DOHH2 (cell line): ENCODE measurements around the gene CHRND.

ENCODE experiments used
- H3F3A ChIP-seq: fragments of 200-600 bp; sonication (generic), shearing (Covaris generic); 2 replicates; pipeline ENCODE4 v1.6.0; 2016; ENCODE audit warnings: antibody characterized with exemption, mild to moderate bottlenecking; ENCODE audit not compliant: control insufficient read depth, insufficient read depth
- H3K27ac ChIP-seq: fragments of 200-600 bp; sonication (generic); 2 replicates; pipeline ENCODE4 v1.5.1; 2014; ENCODE audit warnings: low read depth, mild to moderate bottlenecking, low read length, moderate library complexity
- H3K27me3 ChIP-seq: fragments of 200-600 bp; sonication (generic); 2 replicates; pipeline ENCODE4 v1.6.1; 2014; ENCODE audit warnings: mild to moderate bottlenecking, low read length, mixed read lengths; ENCODE audit not compliant: control insufficient read depth
- H3K36me3 ChIP-seq: fragments of 200-600 bp; sonication (generic); 2 replicates; pipeline ENCODE4 v1.6.1; 2014; ENCODE audit warnings: mild to moderate bottlenecking, low read length, moderate library complexity, mixed read lengths; ENCODE audit not compliant: control insufficient read depth
- H3K4me1 ChIP-seq: fragments of 200-600 bp; sonication (generic); 2 replicates; pipeline ENCODE4 v1.6.1; 2014; ENCODE audit warnings: mild to moderate bottlenecking, low read length, mixed read lengths; ENCODE audit not compliant: control insufficient read depth
- H3K4me2 ChIP-seq: fragments of 200-600 bp; sonication (generic); 2 replicates; pipeline ENCODE4 v1.6.0; 2014; ENCODE audit warnings: mild to moderate bottlenecking, low read length, moderate library complexity
- H3K4me3 ChIP-seq: fragments of 200-600 bp; sonication (generic); 2 replicates; pipeline ENCODE4 v1.5.1; 2014; ENCODE audit warnings: mild to moderate bottlenecking, low read length, mixed read lengths
- H3K79me2 ChIP-seq: fragments of 200-600 bp; sonication (generic); 2 replicates; pipeline ENCODE4 v1.6.1; 2014; ENCODE audit warnings: mild to moderate bottlenecking, low read length, mixed read lengths; ENCODE audit not compliant: control insufficient read depth
- H3K9me2 ChIP-seq: fragments of 200-600 bp; sonication (generic); replicated peaks from 2 replicates; pipeline ENCODE4 v1.6.1; 2014; ENCODE audit warnings: mild to moderate bottlenecking, low read length, mixed read lengths; ENCODE audit not compliant: control insufficient read depth
- H3K9me3 ChIP-seq: fragments of 200-600 bp; sonication (generic); 2 replicates; pipeline ENCODE4 v1.6.1; 2014; ENCODE audit warnings: antibody characterized with exemption, low read length, mixed read lengths; ENCODE audit not compliant: control insufficient read depth, insufficient read depth
- H4K20me1 ChIP-seq: fragments of 200-600 bp; sonication (generic); 2 replicates; pipeline ENCODE4 v1.6.0; 2014; ENCODE audit warnings: low read depth, mild to moderate bottlenecking, antibody characterized with exemption, low read length, moderate library complexity; ENCODE audit not compliant: control insufficient read depth, insufficient read depth
- EZH2phosphoT487 ChIP-seq: fragments of 200-600 bp; sonication (generic); IDR thresholded peaks from 2 replicates; pipeline ENCODE4 v1.6.1; 2017; ENCODE audit warnings: borderline replicate concordance, mild to moderate bottlenecking, antibody characterized with exemption, low read length, moderate library complexity, mixed read lengths
- TF ChIP-seq, protein P1 (sequence below): fragments of 200-600 bp; sonication (generic); IDR thresholded peaks from one replicate; pipeline ENCODE4 v1.5.1; 2014; ENCODE audit warnings: antibody characterized with exemption, mild to moderate bottlenecking, low read depth, low read length; ENCODE audit not compliant: poor library complexity, severe bottlenecking

CHRND gene

DNA sequence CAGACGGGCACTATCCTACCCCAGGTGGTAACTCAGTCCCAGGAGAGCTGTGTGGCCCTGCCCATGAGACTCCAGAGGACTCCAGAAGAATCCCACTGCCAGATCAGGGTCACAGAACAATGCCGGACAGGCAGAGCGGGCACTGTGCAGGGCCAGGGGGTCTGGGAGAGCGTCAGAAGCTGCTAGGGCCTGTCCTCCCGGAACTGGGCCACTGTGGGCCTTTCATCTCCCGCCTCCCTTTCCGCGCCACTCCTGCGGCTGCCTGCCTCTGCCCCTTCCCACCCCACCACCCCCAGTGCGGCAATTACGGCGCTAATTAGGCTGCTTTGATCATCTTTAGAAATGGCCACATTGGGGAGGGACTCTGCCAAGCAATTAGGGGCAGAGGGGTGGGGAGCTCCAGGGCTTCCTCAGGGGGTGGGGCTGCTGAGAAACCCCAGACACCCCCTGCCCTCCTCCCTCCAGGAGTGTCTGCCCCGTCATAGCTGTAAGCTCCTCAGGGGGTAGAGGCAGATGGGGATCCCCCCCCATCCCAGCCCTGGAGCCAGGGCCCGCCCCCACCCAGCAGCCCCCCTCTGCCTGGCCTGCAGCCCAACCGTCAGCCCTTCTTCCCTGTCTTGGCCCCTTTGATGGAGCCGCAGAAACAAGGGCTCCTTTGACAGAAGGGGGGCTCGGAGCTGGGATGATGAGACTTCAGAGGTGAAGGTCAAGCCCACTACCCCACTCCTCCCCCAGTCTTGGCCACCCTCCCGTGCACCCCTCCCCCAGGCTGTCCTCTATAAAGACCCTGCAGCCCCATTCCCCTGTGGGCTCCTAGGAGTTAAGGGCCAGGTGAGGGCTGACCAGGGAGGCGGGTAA is 6.2 kb upstream of the CHRND start, which contains the start of gene PRSS56:
Gene PRSS56 (plus strand): TSS at position 808 of the 858 bp plus-strand sequence. CDS start 211 bp downstream, outside the sequence.
- TF ChIP-seq, protein P1, sequence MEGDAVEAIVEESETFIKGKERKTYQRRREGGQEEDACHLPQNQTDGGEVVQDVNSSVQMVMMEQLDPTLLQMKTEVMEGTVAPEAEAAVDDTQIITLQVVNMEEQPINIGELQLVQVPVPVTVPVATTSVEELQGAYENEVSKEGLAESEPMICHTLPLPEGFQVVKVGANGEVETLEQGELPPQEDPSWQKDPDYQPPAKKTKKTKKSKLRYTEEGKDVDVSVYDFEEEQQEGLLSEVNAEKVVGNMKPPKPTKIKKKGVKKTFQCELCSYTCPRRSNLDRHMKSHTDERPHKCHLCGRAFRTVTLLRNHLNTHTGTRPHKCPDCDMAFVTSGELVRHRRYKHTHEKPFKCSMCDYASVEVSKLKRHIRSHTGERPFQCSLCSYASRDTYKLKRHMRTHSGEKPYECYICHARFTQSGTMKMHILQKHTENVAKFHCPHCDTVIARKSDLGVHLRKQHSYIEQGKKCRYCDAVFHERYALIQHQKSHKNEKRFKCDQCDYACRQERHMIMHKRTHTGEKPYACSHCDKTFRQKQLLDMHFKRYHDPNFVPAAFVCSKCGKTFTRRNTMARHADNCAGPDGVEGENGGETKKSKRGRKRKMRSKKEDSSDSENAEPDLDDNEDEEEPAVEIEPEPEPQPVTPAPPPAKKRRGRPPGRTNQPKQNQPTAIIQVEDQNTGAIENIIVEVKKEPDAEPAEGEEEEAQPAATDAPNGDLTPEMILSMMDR: no peak
- TF ChIP-seq EZH2phosphoT487: no peak
- Histone ChIP-seq H3K27me3 (peaks cover 24% of the 10 kb centered on the region), H3K4me1 (peaks cover 33% of the 10 kb centered on the region), H4K20me1 (no peaks in the 10 kb centered on the region), H3K4me3 (no peak within 1 kb of the TSS), H3K27ac (no peak within 1 kb of the TSS), H3F3A (no peaks in the 10 kb centered on the region), H3K36me3 (no peaks in the 10 kb centered on the region), H3K4me2 (no peak within 1 kb of the TSS), H3K79me2 (no peaks in the 10 kb centered on the region), H3K9me3 (no peaks in the 10 kb centered on the region), H3K9me2 (no peaks in the 10 kb centered on the region)

DNA sequence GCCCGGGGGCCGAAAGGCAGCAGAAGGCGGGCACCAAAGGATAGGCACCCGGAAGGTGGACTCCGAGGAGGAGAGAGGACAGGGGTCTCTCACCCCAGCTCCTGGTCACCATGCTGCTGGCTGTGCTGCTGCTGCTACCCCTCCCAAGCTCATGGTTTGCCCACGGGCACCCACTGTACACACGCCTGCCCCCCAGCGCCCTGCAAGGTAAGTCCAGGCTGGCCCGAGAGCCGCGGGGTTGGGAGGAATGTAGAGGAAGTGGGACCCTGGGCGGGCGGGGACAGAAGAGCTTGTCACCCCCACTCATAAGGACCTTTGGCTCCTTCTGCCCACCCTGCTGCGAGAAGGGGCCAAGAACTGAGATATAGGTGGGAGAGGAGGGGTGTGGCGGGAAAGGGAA is 5.5 kb upstream of the CHRND start:
- no peaks in the 10 kb centered on the region for H3K79me2 ChIP-seq
- peaks cover 24% of the 10 kb centered on the region for H3K27me3 ChIP-seq
- H3F3A ChIP-seq: no peaks in the 10 kb centered on the region
- no peak overlapping the region for H3K27ac ChIP-seq
- H3K4me2 ChIP-seq: no peak overlapping the region
- no peaks in the 10 kb centered on the region for H3K9me2 ChIP-seq
- H3K9me3 ChIP-seq: no peaks in the 10 kb centered on the region
- H3K36me3 ChIP-seq: no peaks in the 10 kb centered on the region
- no peaks in the 10 kb centered on the region for H4K20me1 ChIP-seq
- H3K4me1 ChIP-seq: peaks cover 33% of the 10 kb centered on the region
- TF ChIP-seq, protein P1: no peak
- no peak for TF ChIP-seq EZH2phosphoT487
- no peak overlapping the region for H3K4me3 ChIP-seq

DNA sequence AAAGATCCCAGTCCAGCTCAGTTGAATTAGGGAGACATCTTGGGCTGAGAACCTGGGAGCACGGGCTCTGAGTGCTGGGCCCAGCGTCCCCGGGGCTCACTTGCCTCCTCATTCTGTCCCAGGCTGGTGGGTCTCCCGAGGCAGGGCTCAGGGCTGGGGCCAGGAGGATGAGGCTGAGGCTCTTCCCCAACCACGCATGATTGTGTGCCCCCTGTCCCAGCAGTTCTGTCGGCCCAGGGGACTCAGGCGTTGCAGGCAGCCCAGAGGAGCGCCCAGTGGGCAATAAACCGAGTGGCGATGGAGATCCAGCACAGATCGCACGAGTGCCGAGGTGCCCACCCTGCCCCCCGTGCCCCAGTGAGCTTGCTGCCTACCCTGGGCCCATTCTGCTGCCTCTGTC is 4.9 kb upstream of the CHRND start:
- Histone ChIP-seq H3K4me1 (peaks cover 33% of the 10 kb centered on the region), H3K27ac (no peak overlapping the region), H3K36me3 (no peaks in the 10 kb centered on the region), H3F3A (no peaks in the 10 kb centered on the region), H3K4me3 (no peak overlapping the region), H4K20me1 (no peaks in the 10 kb centered on the region), H3K79me2 (no peaks in the 10 kb centered on the region), H3K9me3 (no peaks in the 10 kb centered on the region), H3K4me2 (no peak overlapping the region), H3K27me3 (peaks cover 24% of the 10 kb centered on the region), H3K9me2 (no peaks in the 10 kb centered on the region)
- TF ChIP-seq, protein P1: no peak
- no peak for TF ChIP-seq EZH2phosphoT487
